ENCODE data around the gene LRPAP1.
"Not testable (repeated sequence)": the region's sequence is repeated elsewhere in the genome, so short reads cannot be mapped to it uniquely, and the experiment has no call there.

LRPAP1 gene

GRCh38 chr4:3518511-3518880 is 13.7 kb downstream of the LRPAP1 start:
- no peak for DNase-seq (ENCODE audit: low spot score)

GRCh38 chr4:3517731-3518510 is 14.3 kb downstream of the LRPAP1 start:
- no peak for DNase-seq (ENCODE audit: low spot score)

GRCh38 chr4:3516836-3517730 is 15.1 kb downstream of the LRPAP1 start:
- no peak for DNase-seq (ENCODE audit: low spot score)

GRCh38 chr4:3516061-3516835 is 16.0 kb downstream of the LRPAP1 start:
- no peak for DNase-seq (ENCODE audit: low spot score)

GRCh38 chr4:3515646-3516045 is 16.6 kb downstream of the LRPAP1 start:
- no peak for DNase-seq (ENCODE audit: low spot score)

- no peak for DNase-seq (ENCODE audit: low spot score)
Measured at GRCh38 chr4:3514806-3515501, 17.3 kb downstream of the LRPAP1 start.

GRCh38 chr4:3514221-3514780 is 17.9 kb downstream of the LRPAP1 start:
- DNase-seq (ENCODE audit: low spot score): no peak

- DNase-seq (ENCODE audit: low spot score): no peak
Measured at GRCh38 chr4:3513807-3514206, 18.4 kb downstream of the LRPAP1 start.

- no peak for DNase-seq (ENCODE audit: low spot score)
Measured at GRCh38 chr4:3512719-3513118, 19.5 kb downstream of the LRPAP1 start.

- DNase-seq (ENCODE audit: low spot score): no peak
Measured at GRCh38 chr4:3512279-3512678, 19.9 kb downstream of the LRPAP1 start.

GRCh38 chr4:3511601-3512000 is 20.6 kb downstream of the LRPAP1 start:
- not testable (repeated sequence) for DNase-seq (ENCODE audit: low spot score)

GRCh38 chr4:3511187-3511586 is 21.0 kb downstream of the LRPAP1 start:
- DNase-seq (ENCODE audit: low spot score): no peak

GRCh38 chr4:3510481-3510880 is 21.7 kb downstream of the LRPAP1 start:
- DNase-seq (ENCODE audit: low spot score): no peak

GRCh38 chr4:3508542-3508941 is 23.7 kb downstream of the LRPAP1 start:
- DNase-seq (ENCODE audit: low spot score): no peak

GRCh38 chr4:3505231-3505630 is 27.0 kb downstream of the LRPAP1 start:
- DNase-seq (ENCODE audit: low spot score): no peak

- DNase-seq (ENCODE audit: low spot score): no peak
Measured at GRCh38 chr4:3502941-3503936, 29.0 kb downstream of the LRPAP1 start.

- no peak for DNase-seq (ENCODE audit: low spot score)
Measured at GRCh38 chr4:3501825-3502425, 30.3 kb downstream of the LRPAP1 start.

- no peak for DNase-seq (ENCODE audit: low spot score)
Measured at GRCh38 chr4:3501126-3501824, 30.9 kb downstream of the LRPAP1 start.

- no peak for DNase-seq (ENCODE audit: low spot score)
Measured at GRCh38 chr4:3500634-3501101, 31.6 kb downstream of the LRPAP1 start.
